Osteoblast (primary cell): ENCODE results near the gene ERBB4. TPM values are rescaled to one million over a fixed set of nuclear protein-coding genes. Genes with fewer than 3 reads are reported as not detected.

Source experiments
- DNase-seq: peaks from one replicate; pipeline ENCODE4 v3.0.0; 2011; ENCODE audit warnings: low spot score, mixed read lengths; ENCODE audit not compliant: insufficient read length; ENCODE audit errors: missing footprints
- H2AFZ ChIP-seq: 2 replicates; pipeline ENCODE4 v1.6.0; 2011; ENCODE audit warnings: mild to moderate bottlenecking, low read length
- H3K27ac ChIP-seq: 2 replicates; pipeline ENCODE4 v1.5.1; 2011; ENCODE audit warnings: mild to moderate bottlenecking, low read depth, low read length, moderate library complexity
- H3K27me3 ChIP-seq: 2 replicates; pipeline ENCODE4 v1.6.0; 2012; ENCODE audit warnings: mild to moderate bottlenecking, control low read depth, inconsistent platforms, low read length, moderate library complexity; ENCODE audit not compliant: insufficient read depth
- H3K36me3 ChIP-seq: 2 replicates; pipeline ENCODE4 v1.5.1; 2011; ENCODE audit warnings: mild to moderate bottlenecking, low read length, control low read depth, moderate library complexity; ENCODE audit not compliant: insufficient read depth
- H3K4me1 ChIP-seq: 2 replicates; pipeline ENCODE4 v1.5.1; 2011; ENCODE audit warnings: mild to moderate bottlenecking, low read length, control low read depth, moderate library complexity; ENCODE audit not compliant: insufficient read depth
- H3K4me2 ChIP-seq: 2 replicates; pipeline ENCODE4 v1.6.0; 2011; ENCODE audit warnings: mild to moderate bottlenecking, low read length; ENCODE audit not compliant: insufficient read depth
- H3K4me3 ChIP-seq: fragments of 200-600 bp; sonication (generic); 3 replicates; pipeline ENCODE4 v1.5.1; 2012; ENCODE audit warnings: mild to moderate bottlenecking, low read length, inconsistent platforms; ENCODE audit not compliant: insufficient read depth
- H3K79me2 ChIP-seq: 2 replicates; pipeline ENCODE4 v1.6.0; 2012; ENCODE audit warnings: mild to moderate bottlenecking, low read length, control low read depth, inconsistent platforms; ENCODE audit not compliant: insufficient read depth
- H3K9me3 ChIP-seq: 2 replicates; pipeline ENCODE4 v1.5.1; 2011; ENCODE audit warnings: low read depth, low read length, control low read depth
- H4K20me1 ChIP-seq: 2 replicates; pipeline ENCODE4 v1.6.0; 2012; ENCODE audit warnings: mild to moderate bottlenecking, low read length, control low read depth; ENCODE audit not compliant: insufficient read depth
- CTCF ChIP-seq: IDR thresholded peaks from 2 replicates; pipeline ENCODE4 v1.5.1; 2011; ENCODE audit warnings: mild to moderate bottlenecking, low read depth, low read length, moderate library complexity; ENCODE audit errors: extremely low read depth
- total RNA-seq: library from RNA; depleted of rRNA; stranded (reverse); fragments of >200 nt; gene quantifications from 2 replicates; pipeline ENCODE4 v1.2.3, GENCODE V29; 2012

ERBB4 gene
- total RNA-seq, 1 donor, result under 0.01 TPM

GRCh38 chr2:211664321-211664720 is 874.3 kb downstream of the ERBB4 start:
- Histone ChIP-seq H4K20me1 (no peaks in the 10 kb centered on the region), H3K4me2 (no peak overlapping the region), H3K9me3 (no peaks in the 10 kb centered on the region), H3K79me2 (no peaks in the 10 kb centered on the region), H3K27ac (no peak overlapping the region), H2AFZ (no peak overlapping the region), H3K36me3 (no peaks in the 10 kb centered on the region), H3K4me3 (no peak overlapping the region), H3K27me3 (no peaks in the 10 kb centered on the region), H3K4me1 (no peaks in the 10 kb centered on the region)
- no peak for DNase-seq
- TF ChIP-seq CTCF, result no peak

DNA sequence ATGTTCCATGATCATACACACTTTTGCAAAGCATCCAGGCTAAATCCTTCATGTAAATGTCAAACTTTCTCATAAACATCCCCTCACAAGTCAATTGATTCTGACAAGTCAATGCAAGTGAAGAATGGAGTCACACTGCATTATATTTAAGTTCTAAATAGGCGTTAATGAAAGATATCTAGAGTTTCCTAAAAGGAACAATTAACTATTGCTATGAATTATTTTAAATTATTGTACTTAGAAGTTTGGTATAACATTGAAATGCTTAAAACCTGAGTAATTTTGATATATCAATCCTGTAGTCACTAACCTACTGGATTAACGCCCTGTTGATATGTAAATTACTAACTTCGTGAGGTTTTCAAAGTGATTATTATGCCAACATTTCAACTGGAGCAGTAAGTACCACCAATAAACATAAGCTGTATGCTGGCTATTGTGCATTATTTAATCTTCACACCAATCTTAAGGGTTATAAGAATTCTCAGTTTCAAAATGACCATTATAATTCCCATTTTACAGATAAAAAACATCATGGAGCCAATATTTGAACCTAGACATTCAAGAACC is 884.3 kb downstream of the ERBB4 start:
- no peak overlapping the region for H3K27ac ChIP-seq
- DNase-seq, result peak; percentile 17
- H3K79me2 ChIP-seq, result no peaks in the 10 kb centered on the region
- no peaks in the 10 kb centered on the region for H3K27me3 ChIP-seq
- no peaks in the 10 kb centered on the region for H3K9me3 ChIP-seq
- H3K4me3 ChIP-seq, result no peak overlapping the region
- no peak overlapping the region for H3K4me2 ChIP-seq
- H2AFZ ChIP-seq, result no peak overlapping the region
- no peaks in the 10 kb centered on the region for H3K36me3 ChIP-seq
- no peaks in the 10 kb centered on the region for H3K4me1 ChIP-seq
- H4K20me1 ChIP-seq, result no peaks in the 10 kb centered on the region
- TF ChIP-seq CTCF, result no peak

GRCh38 chr2:211652327-211652726 is 886.3 kb downstream of the ERBB4 start:
- no peak overlapping the region for H3K27ac ChIP-seq
- H3K36me3 ChIP-seq, result no peaks in the 10 kb centered on the region
- no peak overlapping the region for H2AFZ ChIP-seq
- H3K4me1 ChIP-seq, result no peaks in the 10 kb centered on the region
- no peaks in the 10 kb centered on the region for H3K9me3 ChIP-seq
- no peaks in the 10 kb centered on the region for H3K79me2 ChIP-seq
- no peak for DNase-seq
- TF ChIP-seq CTCF, result no peak
- H3K27me3 ChIP-seq, result no peaks in the 10 kb centered on the region
- H4K20me1 ChIP-seq, result no peaks in the 10 kb centered on the region
- H3K4me3 ChIP-seq, result no peak overlapping the region
- H3K4me2 ChIP-seq, result no peak overlapping the region

GRCh38 chr2:211649331-211649730 is 889.3 kb downstream of the ERBB4 start:
- H2AFZ ChIP-seq, result no peak overlapping the region
- H3K4me2 ChIP-seq, result no peak overlapping the region
- no peak overlapping the region for H3K27ac ChIP-seq
- no peak for DNase-seq
- TF ChIP-seq CTCF, result no peak
- H3K4me3 ChIP-seq, result no peak overlapping the region
- H3K9me3 ChIP-seq, result no peaks in the 10 kb centered on the region
- no peaks in the 10 kb centered on the region for H3K79me2 ChIP-seq
- H3K36me3 ChIP-seq, result no peaks in the 10 kb centered on the region
- no peaks in the 10 kb centered on the region for H4K20me1 ChIP-seq
- no peaks in the 10 kb centered on the region for H3K27me3 ChIP-seq
- no peaks in the 10 kb centered on the region for H3K4me1 ChIP-seq
